ENCODE data around the gene SLC7A14.
"Not testable (repeated sequence)": the region's sequence is repeated elsewhere in the genome, so short reads cannot be mapped to it uniquely, and the experiment has no call there.

SLC7A14 gene

GRCh38 chr3:170593634-170594033, 7.8 kb upstream of the SLC7A14 start:
- no peak for DNase-seq

GRCh38 chr3:170589113-170589512, 3.2 kb upstream of the SLC7A14 start:
- DNase-seq: no peak

GRCh38 chr3:170585008-170585936, 603 bp downstream of the SLC7A14 start:
- DNase-seq: no peak

GRCh38 chr3:170584585-170585007, 1.3 kb downstream of the SLC7A14 start:
- DNase-seq: peak; percentile 25

DNA sequence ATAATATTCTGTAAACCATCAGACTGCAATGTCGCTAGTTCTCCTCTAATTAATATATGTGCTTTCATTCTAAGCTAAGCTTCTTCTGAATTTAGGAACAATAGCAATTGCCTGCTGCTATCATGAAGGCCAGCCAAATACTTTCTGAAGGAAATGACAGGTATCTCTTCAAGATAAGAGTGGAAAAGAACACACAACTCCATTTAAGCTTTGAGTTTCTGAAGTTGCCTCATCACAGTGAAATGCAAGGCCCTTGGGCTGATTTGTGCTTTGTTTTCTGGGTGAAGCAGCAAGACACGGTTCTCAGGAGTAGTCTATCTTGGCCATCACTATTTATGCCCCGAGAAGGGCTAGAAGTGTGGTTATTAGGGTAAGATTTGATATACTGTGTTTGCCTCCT, 6.2 kb downstream of the SLC7A14 start:
- DNase-seq: no peak

DNA sequence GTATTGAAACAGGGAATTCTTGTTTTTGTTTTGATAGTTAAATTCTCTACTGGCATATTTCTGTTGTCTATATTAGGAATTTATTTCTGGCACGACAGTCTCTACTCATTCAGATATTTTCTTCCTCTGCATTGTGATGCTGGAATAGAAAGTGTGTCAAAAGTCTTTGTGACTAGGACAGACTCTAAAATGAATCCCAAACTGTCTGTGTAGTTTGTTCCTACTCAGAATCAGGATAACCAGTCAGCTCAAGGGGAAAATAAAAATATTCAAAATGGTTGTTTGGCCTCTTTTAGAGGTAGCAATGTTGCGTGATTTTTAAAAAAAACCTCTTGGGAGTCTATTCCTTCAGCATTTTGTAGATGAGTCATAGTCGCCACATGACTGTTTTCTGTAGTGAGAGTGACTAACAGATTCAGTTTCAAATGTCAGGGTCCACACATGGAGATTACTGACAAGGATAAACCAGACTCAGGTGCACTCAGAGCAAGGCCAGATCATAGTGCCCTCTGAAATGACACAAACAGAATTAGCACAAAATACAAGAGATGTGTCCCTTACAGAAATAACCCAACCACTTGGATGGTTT, 13.1 kb downstream of the SLC7A14 start:
- no peak for DNase-seq

- DNase-seq: not testable (repeated sequence)
Observed at GRCh38 chr3:170567598-170567997, 18.3 kb downstream of the SLC7A14 start.

DNA sequence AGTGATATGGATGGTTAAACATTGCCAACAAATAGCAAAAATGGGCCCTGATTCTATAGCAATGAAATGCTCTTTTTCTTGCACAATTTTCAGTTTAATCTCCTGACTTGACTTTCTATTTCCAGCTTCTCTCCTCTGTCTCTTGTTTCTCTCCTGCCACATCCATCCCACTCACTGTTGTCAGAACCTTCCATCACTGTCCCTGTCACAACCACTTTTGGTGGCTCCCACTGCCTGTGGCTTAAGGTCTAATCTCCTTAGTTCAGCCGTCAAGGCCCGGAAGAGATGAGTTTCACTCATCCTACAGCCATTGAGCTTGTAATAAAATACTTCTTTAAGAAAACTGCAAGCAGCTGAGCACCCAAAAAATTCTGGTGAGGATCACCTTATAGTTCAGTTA, 19.5 kb downstream of the SLC7A14 start:
- no peak for DNase-seq

GRCh38 chr3:170565495-170565894, 20.4 kb downstream of the SLC7A14 start:
- no peak for DNase-seq

- DNase-seq: no peak
Observed at GRCh38 chr3:170564664-170565063, 21.2 kb downstream of the SLC7A14 start.

DNA sequence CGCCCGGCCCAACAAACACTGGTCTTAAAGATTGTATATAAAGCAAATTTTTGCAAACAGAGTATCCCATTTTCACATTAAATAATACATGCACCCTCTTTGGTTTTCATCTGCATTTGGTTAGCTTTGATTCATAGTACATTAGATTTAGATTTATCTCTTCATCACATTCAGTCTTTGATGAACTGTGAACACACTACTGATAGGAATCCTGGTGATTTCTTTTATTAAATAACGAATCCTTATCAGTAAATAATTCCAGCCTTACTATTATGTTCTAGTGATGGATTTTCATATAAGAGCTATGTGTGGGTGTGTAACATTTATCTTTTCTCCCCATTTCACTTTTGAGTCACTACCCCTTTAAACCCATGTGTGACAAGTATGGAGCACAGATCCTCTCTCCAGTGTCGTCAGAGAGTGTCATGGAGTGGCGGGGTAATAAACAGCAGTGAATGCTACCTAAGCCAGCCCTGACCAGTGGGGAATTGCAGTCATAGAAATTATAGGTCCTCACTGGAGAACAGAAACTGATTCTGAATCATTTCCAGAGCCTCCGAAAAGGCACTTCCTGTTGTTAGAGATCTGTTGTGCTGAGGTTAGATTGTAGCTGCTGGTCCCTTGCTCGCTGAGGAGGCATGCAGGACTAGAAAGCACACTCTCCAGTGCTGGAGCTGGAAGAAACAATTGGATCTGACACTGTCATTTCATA, 22.0 kb downstream of the SLC7A14 start:
- DNase-seq: peak; percentile 19

GRCh38 chr3:170562080-170562479, 23.8 kb downstream of the SLC7A14 start:
- no peak for DNase-seq

DNA sequence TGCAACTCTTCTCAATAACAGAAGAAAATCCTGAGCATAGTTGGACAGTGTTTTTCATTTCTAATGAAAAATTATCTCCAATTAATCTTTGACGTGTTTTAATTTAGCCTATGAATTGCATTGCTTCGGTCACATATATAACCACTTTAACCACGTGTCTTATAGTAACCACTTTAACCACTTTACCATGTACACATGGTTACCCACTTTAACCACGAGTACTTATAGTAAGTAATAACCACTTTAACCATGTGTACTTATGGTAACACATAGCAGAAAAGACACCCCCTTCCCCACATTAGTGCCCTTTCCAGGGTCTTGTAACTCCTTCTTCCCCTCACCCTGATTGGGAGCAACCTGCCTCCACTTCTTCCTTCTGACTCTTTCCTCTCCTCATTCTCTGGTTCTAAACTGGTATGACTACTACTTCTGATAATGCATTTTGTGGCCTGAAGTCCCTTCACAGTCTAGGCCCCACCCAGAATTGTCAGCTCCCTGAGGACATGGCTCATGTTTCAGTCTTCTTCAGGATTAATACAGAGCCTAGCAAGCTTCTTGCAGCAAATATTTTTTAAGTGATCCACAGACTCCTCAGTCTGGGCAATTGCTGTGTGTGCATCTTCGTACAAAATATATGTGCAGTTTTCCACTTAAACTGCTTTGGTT, 25.0 kb downstream of the SLC7A14 start:
- DNase-seq: no peak

- DNase-seq: no peak
Observed at GRCh38 chr3:170560296-170560695, 25.6 kb downstream of the SLC7A14 start.

GRCh38 chr3:170558427-170558826, 27.4 kb downstream of the SLC7A14 start:
- DNase-seq: no peak

GRCh38 chr3:170555329-170555728, 30.5 kb downstream of the SLC7A14 start:
- no peak for DNase-seq

GRCh38 chr3:170553788-170554757, 31.8 kb downstream of the SLC7A14 start:
- DNase-seq: no peak

DNA sequence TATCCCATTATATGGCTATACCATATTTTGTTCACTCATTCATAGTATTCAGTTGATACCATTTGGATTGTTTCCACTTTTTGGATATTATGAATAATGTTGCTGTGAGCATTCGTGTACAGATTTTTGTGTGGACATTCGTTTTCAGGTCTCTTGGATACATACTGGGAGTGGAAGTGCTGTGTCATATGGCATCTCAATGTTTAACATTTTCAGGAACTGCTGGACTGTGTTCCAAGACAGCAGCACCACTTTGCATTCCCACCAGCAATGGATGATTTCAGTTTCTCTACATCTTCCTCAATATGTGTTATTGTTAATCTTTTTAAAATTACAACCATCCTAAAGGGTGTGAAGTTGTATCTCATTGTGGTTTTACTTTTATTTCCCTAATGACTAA, 34.6 kb downstream of the SLC7A14 start:
- DNase-seq: no peak

DNA sequence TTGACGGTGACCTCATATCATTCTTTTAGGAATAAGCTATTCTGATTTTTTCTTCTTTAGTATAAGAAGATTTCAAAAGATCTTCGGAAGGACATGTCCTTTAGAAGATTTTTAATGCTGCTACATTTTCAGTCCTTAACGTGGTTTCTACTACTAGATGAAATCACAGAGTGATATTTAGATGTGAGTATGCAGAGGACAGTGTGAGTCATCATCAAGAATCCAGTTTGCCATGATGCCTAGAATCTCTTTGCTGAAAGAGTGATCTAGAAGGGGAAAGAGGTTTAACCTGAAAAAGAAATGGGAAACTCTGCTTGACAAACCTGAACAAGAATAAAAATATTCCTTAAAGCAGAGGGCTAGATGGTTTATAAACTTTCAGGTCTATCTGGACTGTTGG, 43.2 kb downstream of the SLC7A14 start:
- no peak for DNase-seq

DNA sequence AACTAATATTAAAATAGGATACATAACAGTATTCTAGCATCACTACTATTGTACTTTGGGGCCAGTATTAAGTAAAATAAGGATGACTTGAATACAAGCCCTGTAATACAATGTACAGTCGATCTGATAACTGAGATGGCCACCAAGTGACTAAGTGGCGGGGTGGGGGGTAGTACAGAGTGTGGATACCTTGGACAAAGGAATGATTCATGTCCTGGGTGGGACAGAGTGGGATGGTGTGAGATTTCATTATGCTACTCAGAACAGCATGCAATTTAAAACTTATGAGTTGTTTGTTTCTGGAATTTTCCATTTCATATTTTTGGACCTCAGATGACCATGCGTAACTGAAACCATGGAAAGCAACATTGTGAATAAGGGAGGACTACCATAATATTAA, 46.0 kb downstream of the SLC7A14 start:
- no peak for DNase-seq

- DNase-seq: no peak
Observed at GRCh38 chr3:170536712-170537111, 49.2 kb downstream of the SLC7A14 start.

GRCh38 chr3:170534227-170534626, 51.6 kb downstream of the SLC7A14 start:
- DNase-seq: no peak

All from GOT3 (cell line).